HUES48 (cell line): ENCODE measurements around the gene PCYT2.
A peak's percentile ranks its signal among the peaks of the same experiment; 100 is the strongest.

Experiments used
- H3K27ac ChIP-seq: one replicate; pipeline ENCODE4 v1.7.0; 2013; ENCODE audit warnings: low read depth, low read length, inconsistent platforms
- H3K27me3 ChIP-seq: 2 replicates; pipeline ENCODE4 v1.6.1; 2013; ENCODE audit warnings: mild to moderate bottlenecking, low read length; ENCODE audit not compliant: control insufficient read depth, insufficient read depth
- H3K36me3 ChIP-seq: 2 replicates; pipeline ENCODE4 v1.6.1; 2013; ENCODE audit warnings: low read length; ENCODE audit not compliant: control insufficient read depth, insufficient read depth
- H3K4me1 ChIP-seq: 2 replicates; pipeline ENCODE4 v1.6.1; 2013; ENCODE audit warnings: mild to moderate bottlenecking, low read length; ENCODE audit not compliant: control insufficient read depth, insufficient read depth
- H3K4me3 ChIP-seq: 2 replicates; pipeline ENCODE4 v1.5.1; 2013; ENCODE audit warnings: mild to moderate bottlenecking, low read depth, low read length
- H3K9ac ChIP-seq: 2 replicates; pipeline ENCODE4 v1.6.1; 2013; ENCODE audit warnings: mild to moderate bottlenecking, low read depth, low read length, moderate library complexity
- H3K9me3 ChIP-seq: 2 replicates; pipeline ENCODE4 v1.6.1; 2013; ENCODE audit warnings: low read length; ENCODE audit not compliant: control insufficient read depth, insufficient read depth

The PCYT2 gene

GRCh38 chr17:81871387-81872230 is 39.6 kb downstream of the PCYT2 start:
- no peaks in the 10 kb centered on the region for H3K9me3 ChIP-seq
- H3K4me3 ChIP-seq, result peak overlapping the region; percentile 92
- peaks cover 11% of the 10 kb centered on the region for H3K36me3 ChIP-seq
- H3K9ac ChIP-seq, result peak overlapping the region; percentile 92
- H3K4me1 ChIP-seq, result peaks cover 26% of the 10 kb centered on the region
- H3K27ac ChIP-seq, result peak overlapping the region; percentile 94
- H3K27me3 ChIP-seq, result no peaks in the 10 kb centered on the region

- H3K4me1 ChIP-seq, result peaks cover 26% of the 10 kb centered on the region
- no peaks in the 10 kb centered on the region for H3K9me3 ChIP-seq
- peak within 1 kb of the TSS; percentile 92 for H3K4me3 ChIP-seq
- H3K36me3 ChIP-seq, result peaks cover 11% of the 10 kb centered on the region
- H3K27me3 ChIP-seq, result no peaks in the 10 kb centered on the region
- H3K27ac ChIP-seq, result peak within 1 kb of the TSS; percentile 94
- peak within 1 kb of the TSS; percentile 92 for H3K9ac ChIP-seq
Observed at GRCh38 chr17:81870981-81871386, 40.2 kb downstream of the PCYT2 start, which contains the start of gene ARHGDIA. ARHGDIA (minus strand) TSS chr17:81871337; CDS start chr17:81869930, 1,407 bp downstream.

GRCh38 chr17:81870131-81870980 is 40.8 kb downstream of the PCYT2 start:
- Histone ChIP-seq H3K27me3 (no peaks in the 10 kb centered on the region), H3K4me3 (peak overlapping the region; percentile 87), H3K9ac (peak overlapping the region; percentile 70), H3K36me3 (peaks cover 17% of the 10 kb centered on the region), H3K4me1 (peaks cover 26% of the 10 kb centered on the region), H3K9me3 (no peaks in the 10 kb centered on the region), H3K27ac (peak overlapping the region; percentile 94)

- Histone ChIP-seq H3K27ac (peak overlapping the region; percentile 94), H3K4me1 (peaks cover 26% of the 10 kb centered on the region), H3K36me3 (peaks cover 21% of the 10 kb centered on the region), H3K4me3 (peak overlapping the region; percentile 87), H3K9ac (peak overlapping the region; percentile 4; the same call in 1 of the 2 replicates), H3K27me3 (no peaks in the 10 kb centered on the region), H3K9me3 (no peaks in the 10 kb centered on the region)
Observed at GRCh38 chr17:81869221-81870130, 41.7 kb downstream of the PCYT2 start.

- peaks cover 26% of the 10 kb centered on the region for H3K36me3 ChIP-seq
- no peak overlapping the region for H3K4me3 ChIP-seq
- peaks cover 26% of the 10 kb centered on the region for H3K4me1 ChIP-seq
- peak overlapping the region; percentile 4; the same call in 1 of the 2 replicates for H3K9ac ChIP-seq
- no peaks in the 10 kb centered on the region for H3K27me3 ChIP-seq
- no peaks in the 10 kb centered on the region for H3K9me3 ChIP-seq
- peak overlapping the region; percentile 87 for H3K27ac ChIP-seq
Observed at GRCh38 chr17:81868674-81869220, 42.5 kb downstream of the PCYT2 start.

GRCh38 chr17:81867991-81868673 is 43.1 kb downstream of the PCYT2 start:
- no peak overlapping the region for H3K4me3 ChIP-seq
- no peaks in the 10 kb centered on the region for H3K9me3 ChIP-seq
- peaks cover 32% of the 10 kb centered on the region for H3K36me3 ChIP-seq
- H3K9ac ChIP-seq, result 0 out of 2 replicates have a peak overlapping the region, but pooled peaks have one; percentile 28
- peak overlapping the region; percentile 87 for H3K27ac ChIP-seq
- H3K27me3 ChIP-seq, result no peaks in the 10 kb centered on the region
- peaks cover 26% of the 10 kb centered on the region for H3K4me1 ChIP-seq

- peaks cover 37% of the 10 kb centered on the region for H3K36me3 ChIP-seq
Observed at GRCh38 chr17:81867170-81867990, 43.8 kb downstream of the PCYT2 start.

GRCh38 chr17:81866440-81867169 is 44.6 kb downstream of the PCYT2 start:
- Histone ChIP-seq H3K9ac (no peak overlapping the region), H3K4me3 (no peak overlapping the region), H3K36me3 (peaks cover 37% of the 10 kb centered on the region), H3K27me3 (no peaks in the 10 kb centered on the region), H3K9me3 (no peaks in the 10 kb centered on the region), H3K4me1 (peaks cover 26% of the 10 kb centered on the region), H3K27ac (peak overlapping the region; percentile 87)

More at GRCh38 chr17:81867170-81867990, 43.8 kb downstream of the PCYT2 start:
- H3K9me3 ChIP-seq, result no peaks in the 10 kb centered on the region
- H3K4me1 ChIP-seq, result peaks cover 26% of the 10 kb centered on the region
- H3K27me3 ChIP-seq, result no peaks in the 10 kb centered on the region
- H3K4me3 ChIP-seq, result no peak overlapping the region
- H3K9ac ChIP-seq, result no peak overlapping the region
- peak overlapping the region; percentile 87 for H3K27ac ChIP-seq
